ENCODE measurements around the gene SMURF2. TPM values are rescaled to one million over a fixed set of nuclear protein-coding genes. Genes with fewer than 3 reads are reported as not detected.

SMURF2 gene
- total RNA-seq, 1 donor from 2014 or later = 69.2 TPM

DNA sequence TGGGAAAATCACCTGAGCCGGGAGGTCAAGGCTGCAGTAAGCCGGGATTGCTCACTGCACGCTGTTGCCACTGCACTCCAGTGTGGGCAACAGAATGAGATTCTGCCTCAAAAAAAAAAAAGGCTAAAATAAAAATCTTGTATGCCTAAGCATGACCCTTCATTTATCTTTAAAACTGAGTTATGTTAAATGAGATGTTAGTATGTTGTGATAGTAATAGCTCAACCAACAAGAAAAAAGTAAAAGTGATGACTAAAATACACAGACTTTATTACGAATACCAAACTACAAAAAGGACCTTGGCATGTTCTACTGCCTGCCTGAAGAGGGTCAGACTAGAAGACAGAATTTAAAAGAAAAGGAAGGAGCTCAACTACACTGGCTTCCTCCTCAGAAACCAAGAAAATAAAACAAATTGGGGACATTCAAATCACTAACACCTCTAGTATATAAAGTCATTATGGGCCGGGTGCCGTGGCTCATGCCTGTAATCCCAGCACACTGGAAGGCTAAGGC lies 4.4 kb downstream of the SMURF2 start:
- Mint-ChIP-seq H3K27ac (ENCODE audit: unreplicated experiment) (no peak overlapping the region), H3K36me3 (ENCODE audit: low read depth, unreplicated experiment) (peaks cover 12% of the 10 kb centered on the region), H3K9me3 (ENCODE audit: unreplicated experiment) (no peaks in the 10 kb centered on the region), H3K4me1 (ENCODE audit: unreplicated experiment) (peaks cover 31% of the 10 kb centered on the region), H3K27me3 (ENCODE audit: unreplicated experiment) (peaks cover 8% of the 10 kb centered on the region), H3K4me3 (ENCODE audit: unreplicated experiment) (peak overlapping the region; percentile 56)
- DNase-seq (ENCODE audit: low spot score) = no peak
- TF ChIP-seq CTCF (IDR thresholded peaks at IDR 0.05; ENCODE audit: unreplicated experiment) = no peak

DNA sequence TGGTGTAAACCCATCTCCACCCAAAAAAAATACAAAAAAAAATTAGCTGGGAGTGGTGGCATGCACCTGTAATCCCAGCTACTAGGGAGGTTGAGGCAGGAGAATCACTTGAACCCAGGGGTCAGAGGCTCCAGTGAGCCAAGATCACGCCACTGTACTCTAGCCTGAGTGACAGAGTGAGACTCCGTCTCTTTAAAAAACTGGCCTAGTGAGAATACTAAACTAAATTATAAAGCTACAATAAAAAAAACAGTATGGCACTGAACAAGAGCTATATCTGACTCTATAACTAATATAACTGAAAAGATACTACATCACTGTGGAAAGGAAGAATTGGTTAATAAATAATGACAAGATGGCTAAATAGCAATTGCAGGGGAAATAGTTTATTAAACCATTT lies 6.4 kb downstream of the SMURF2 start:
- no peak overlapping the region for H3K27ac Mint-ChIP-seq (ENCODE audit: unreplicated experiment)
- peaks cover 6% of the 10 kb centered on the region for H3K36me3 Mint-ChIP-seq (ENCODE audit: low read depth, unreplicated experiment)
- peaks cover 4% of the 10 kb centered on the region for H3K27me3 Mint-ChIP-seq (ENCODE audit: unreplicated experiment)
- H3K4me3 Mint-ChIP-seq (ENCODE audit: unreplicated experiment) = no peak overlapping the region
- H3K9me3 Mint-ChIP-seq (ENCODE audit: unreplicated experiment) = no peaks in the 10 kb centered on the region
- no peak for DNase-seq (ENCODE audit: low spot score)
- TF ChIP-seq CTCF (IDR thresholded peaks at IDR 0.05; ENCODE audit: unreplicated experiment) = no peak
- peaks cover 25% of the 10 kb centered on the region for H3K4me1 Mint-ChIP-seq (ENCODE audit: unreplicated experiment)

DNA sequence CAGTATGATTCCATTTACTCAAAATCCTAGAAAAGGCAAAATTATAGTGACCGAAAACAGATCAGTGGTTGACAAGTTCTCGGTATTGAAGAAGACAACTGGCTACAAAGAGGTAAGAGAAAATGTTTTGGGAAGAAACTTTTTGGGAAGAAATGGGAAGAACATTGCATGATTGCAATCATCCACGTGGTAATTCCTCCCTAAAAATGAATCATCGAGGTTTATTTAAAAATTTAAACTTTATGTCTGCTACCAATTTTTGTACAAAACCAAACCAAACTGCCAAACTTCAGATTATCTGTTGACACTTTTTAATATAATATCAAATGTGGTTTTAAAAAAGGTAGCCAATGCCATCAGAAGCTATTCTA lies 8.1 kb downstream of the SMURF2 start:
- Mint-ChIP-seq H3K36me3 (ENCODE audit: low read depth, unreplicated experiment) (peaks cover 6% of the 10 kb centered on the region), H3K4me1 (ENCODE audit: unreplicated experiment) (peaks cover 21% of the 10 kb centered on the region), H3K27ac (ENCODE audit: unreplicated experiment) (no peak overlapping the region), H3K4me3 (ENCODE audit: unreplicated experiment) (no peak overlapping the region), H3K27me3 (ENCODE audit: unreplicated experiment) (peaks cover 1% of the 10 kb centered on the region), H3K9me3 (ENCODE audit: unreplicated experiment) (no peaks in the 10 kb centered on the region)
- no peak for DNase-seq (ENCODE audit: low spot score)
- no peak for TF ChIP-seq CTCF (IDR thresholded peaks at IDR 0.05; ENCODE audit: unreplicated experiment)

DNA sequence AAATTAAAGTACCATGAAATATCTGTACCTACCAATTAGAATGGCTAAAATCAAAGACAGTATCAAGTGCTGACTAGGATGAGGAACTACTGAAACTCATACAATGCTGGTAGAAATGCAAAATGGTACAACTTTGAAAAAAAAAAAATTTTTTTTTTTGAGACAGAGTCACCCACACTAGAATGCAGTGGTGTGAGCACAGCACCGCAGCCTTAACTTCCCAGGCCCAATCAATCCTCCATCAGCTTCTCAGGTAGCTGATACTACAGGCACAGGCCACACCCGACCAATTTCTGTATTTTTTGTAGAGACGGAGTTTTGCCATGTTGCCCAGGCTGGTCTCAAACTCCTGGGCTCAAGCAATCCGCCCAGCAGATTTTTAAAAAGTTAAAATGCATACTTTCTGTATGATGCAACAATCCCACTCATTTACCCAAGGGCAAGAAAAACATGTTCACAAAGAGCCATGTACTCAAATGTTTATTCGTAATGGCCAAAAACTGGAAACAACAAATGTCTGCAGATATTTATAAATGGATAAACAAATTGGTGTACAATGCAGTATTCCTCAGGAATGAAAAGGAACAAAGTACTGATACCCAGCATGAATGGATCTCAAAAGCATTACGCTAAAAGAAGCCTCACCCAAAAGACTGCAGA lies 8.7 kb downstream of the SMURF2 start:
- Mint-ChIP-seq H3K27ac (ENCODE audit: unreplicated experiment) (no peak overlapping the region), H3K9me3 (ENCODE audit: unreplicated experiment) (no peaks in the 10 kb centered on the region), H3K4me1 (ENCODE audit: unreplicated experiment) (peaks cover 21% of the 10 kb centered on the region), H3K27me3 (ENCODE audit: unreplicated experiment) (peaks cover 1% of the 10 kb centered on the region), H3K4me3 (ENCODE audit: unreplicated experiment) (no peak overlapping the region), H3K36me3 (ENCODE audit: low read depth, unreplicated experiment) (peaks cover 6% of the 10 kb centered on the region)
- DNase-seq (ENCODE audit: low spot score) = no peak
- no peak for TF ChIP-seq CTCF (IDR thresholded peaks at IDR 0.05; ENCODE audit: unreplicated experiment)

GRCh38 chr17:64651889-64652288 lies 10.2 kb downstream of the SMURF2 start:
- peaks cover 13% of the 10 kb centered on the region for H3K4me1 Mint-ChIP-seq (ENCODE audit: unreplicated experiment)
- no peak overlapping the region for H3K4me3 Mint-ChIP-seq (ENCODE audit: unreplicated experiment)
- H3K27me3 Mint-ChIP-seq (ENCODE audit: unreplicated experiment) = peaks cover 1% of the 10 kb centered on the region
- no peak for DNase-seq (ENCODE audit: low spot score)
- H3K27ac Mint-ChIP-seq (ENCODE audit: unreplicated experiment) = no peak overlapping the region
- H3K9me3 Mint-ChIP-seq (ENCODE audit: unreplicated experiment) = no peaks in the 10 kb centered on the region
- H3K36me3 Mint-ChIP-seq (ENCODE audit: low read depth, unreplicated experiment) = peaks cover 6% of the 10 kb centered on the region
- no peak for TF ChIP-seq CTCF (IDR thresholded peaks at IDR 0.05; ENCODE audit: unreplicated experiment)
